GM12878 (cell line): ENCODE data around the gene DPH6. TPM values are rescaled to one million over a fixed set of nuclear protein-coding genes. Genes with fewer than 3 reads are reported as not detected.

Experiments
- ATAC-seq: fragments of 200-7000 bp; cut with Tn5 transposase; 3 replicates; pipeline ENCODE4 v1.9.1; 2020; ENCODE audit warnings: mild to moderate bottlenecking, moderate library complexity
- BruUV-seq: library from RNA; stranded (reverse); fragments of 400-500 nt; replicated peaks from 2 replicates; lab custom pipeline; 2021; lab: Mats Ljungman, UMichigan
- CTCF ChIA-PET: fragments of 300-600 bp; sonication (Branson Sonifier 250); formaldehyde crosslinking; extraction: SDS; loops from one replicate; lab custom pipeline; 2021; ENCODE audit warnings: inconsistent platforms; lab: Yijun Ruan, JAX
- POLR2A ChIA-PET: fragments of 350-600 bp; formaldehyde crosslinking; extraction: SDS; loops from one replicate; lab custom pipeline; 2021; ENCODE audit warnings: inconsistent platforms; lab: Charles Lee
- RAD21 ChIA-PET: fragments of 300-600 bp; sonication (Branson Sonifier 250); formaldehyde crosslinking; loops from one replicate; lab custom pipeline; 2023; ENCODE audit warnings: antibody characterized with exemption; ENCODE audit not compliant: unreplicated experiment; lab: Charles Lee
- SMC1A ChIA-PET: fragments of 300-600 bp; sonication (Branson Sonifier 250); formaldehyde crosslinking; loops from one replicate; lab custom pipeline; 2023; ENCODE audit not compliant: unreplicated experiment, uncharacterized antibody; lab: Charles Lee
- DNase-seq: peaks from one replicate; pipeline ENCODE4 v3.0.0-alpha.2; 2011; ENCODE audit warnings: low read depth, low spot score
- FAIRE-seq: peaks from 3 replicates; lab custom pipeline; 2011; peaks lifted over from hg19 to GRCh38; lab: Jason Lieb, UNC
- H2AFZ ChIP-seq: 2 replicates; pipeline ENCODE4 v1.6.0; 2011; ENCODE audit warnings: low read depth, low read length, control low read depth; ENCODE audit not compliant: control insufficient read depth
- H3K27ac ChIP-seq: 2 replicates; pipeline ENCODE4 v1.5.1; 2011; ENCODE audit warnings: control low read depth; ENCODE audit not compliant: control insufficient read depth, insufficient read depth
- H3K27me3 ChIP-seq, 2 experiments: replicated peaks in 1 of 2; 2 replicates each; pipeline versions ENCODE4 v1.6.0 to v1.6.1; 2011; ENCODE audit warnings: low read length in 1 of 2; ENCODE audit not compliant: control insufficient read depth in 2 of 2, insufficient read depth in 2 of 2
- H3K36me3 ChIP-seq, 2 experiments: 2 replicates each; pipeline ENCODE4 v1.5.1; 2011; ENCODE audit warnings: low read length in 1 of 2; ENCODE audit not compliant: control insufficient read depth in 2 of 2, insufficient read depth in 2 of 2
- H3K4me1 ChIP-seq: 2 replicates; pipeline ENCODE4 v1.6.1; 2011; ENCODE audit warnings: mild to moderate bottlenecking, low read length, moderate library complexity, mixed read lengths; ENCODE audit not compliant: control insufficient read depth, insufficient read depth
- H3K4me2 ChIP-seq: 2 replicates; pipeline ENCODE4 v1.6.0; 2011; ENCODE audit warnings: control low read depth; ENCODE audit not compliant: control insufficient read depth, insufficient read depth
- H3K4me3 ChIP-seq: fragments of 200-600 bp; sonication (generic); 2 replicates; pipeline ENCODE4 v1.5.1; 2016
- H3K79me2 ChIP-seq: 2 replicates; pipeline ENCODE4 v1.6.0; 2011; ENCODE audit warnings: low read length; ENCODE audit not compliant: control insufficient read depth, insufficient read depth
- H3K9ac ChIP-seq: 2 replicates; pipeline ENCODE4 v1.8.0; 2011; ENCODE audit warnings: low read length, control low read depth, mixed read lengths; ENCODE audit not compliant: control insufficient read depth, insufficient read depth
- H3K9me3 ChIP-seq: replicated peaks from 3 replicates; pipeline ENCODE4 v1.5.1; 2011; ENCODE audit warnings: mild to moderate bottlenecking, low read length; ENCODE audit not compliant: control insufficient read depth, insufficient read depth
- H4K20me1 ChIP-seq: 2 replicates; pipeline ENCODE4 v1.6.0; 2011; ENCODE audit not compliant: control insufficient read depth, insufficient read depth
- ESRRA ChIP-seq: IDR thresholded peaks from 2 replicates; pipeline ENCODE4 v1.6.1; 2012; ENCODE audit warnings: mild to moderate bottlenecking, low read length, improper control_type of control experiment
- NKRF ChIP-seq: fragments of 450-650 bp; conservative IDR thresholded peaks from 2 replicates; pipeline ENCODE4 v1.6.1; 2017; ENCODE audit warnings: mild to moderate bottlenecking, moderate library complexity
- RAD21 ChIP-seq: IDR thresholded peaks from 2 replicates; pipeline ENCODE4 v1.6.1; 2011; ENCODE audit warnings: mild to moderate bottlenecking, low read depth, low read length, moderate library complexity; ENCODE audit not compliant: insufficient read depth
- RB1 ChIP-seq: fragments of 450-650 bp; formaldehyde crosslinking; IDR thresholded peaks from 2 replicates; pipeline ENCODE4 v1.6.1; 2017; ENCODE audit warnings: mild to moderate bottlenecking, borderline replicate concordance
- SMARCA5 ChIP-seq: fragments of 450-650 bp; IDR thresholded peaks from 2 replicates; pipeline ENCODE4 v1.6.1; 2017; ENCODE audit warnings: mild to moderate bottlenecking
- SUPT20H ChIP-seq: IDR thresholded peaks from 2 replicates; pipeline ENCODE4 v1.6.1; 2011; ENCODE audit warnings: low read depth, mild to moderate bottlenecking, low read length, moderate library complexity, borderline replicate concordance; ENCODE audit not compliant: control insufficient read depth
- WRNIP1 ChIP-seq: IDR thresholded peaks from 2 replicates; pipeline ENCODE4 v1.6.1; 2011; ENCODE audit warnings: low read depth, low read length, improper control_type of control experiment, borderline replicate concordance
- WGBS: methylation state at CpG from one replicate; pipeline ENCODE4 v1.1.6; 2016; ENCODE audit warnings: low lambda C conversion rate; ENCODE audit not compliant: insufficient replicate concordance, insufficient coverage; ENCODE audit errors: missing lambda C conversion rate; 5-methylcytosine and 5-hydroxymethylcytosine counted together
- in situ Hi-C: fragments of 300-500 bp; cut with MboI; formaldehyde crosslinking; loops from 9 replicates; pipeline ENCODE4 v1.14.3; 2018; ENCODE audit warnings: mixed read lengths
- intact Hi-C: fragments of 100-400 bp; cut with micrococcal nuclease; formaldehyde crosslinking; loops from one replicate; pipeline ENCODE4 v1.14.2; 2022; ENCODE audit not compliant: unreplicated experiment
- polyA plus RNA-seq, 11 experiments: library from polyadenylated mRNA; depleted of rRNA in 4 of 11; unstranded in 6 of 11; stranded (reverse) in 5 of 11; fragments of >200 nt; fragmentation: Nextera tagmentation in 4 of 11; fragmentation: Illumina TruSeq in 1 of 11; extraction: Ambion mirVana in 4 of 11; extraction: Trizol in 1 of 11; gene quantifications; 1 replicate in 1 of 11; 2 replicates in 10 of 11; pipeline versions ENCODE4 v1.2.1 to v1.2.3, GENCODE V29; 2011 to 2016; ENCODE audit warnings: inconsistent platforms in 2 of 11, missing spikeins in 2 of 11, low read depth in 1 of 11
- total RNA-seq, 4 experiments: library from RNA; depleted of rRNA in 3 of 4; stranded (reverse); fragments of >200 nt in 3 of 4; fragmentation: Illumina TruSeq in 1 of 4; extraction: Trizol in 1 of 4; gene quantifications; 2 replicates each; pipeline versions ENCODE4 v1.2.1 to v1.2.3, GENCODE V29; 2013 to 2021
- TF ChIP-seq, protein P1 (sequence below): fragments of 150-350 bp; IDR thresholded peaks from 2 replicates; pipeline ENCODE4 v1.6.1; 2016; ENCODE audit warnings: low read depth, low read length
- TF ChIP-seq, protein P2 (sequence below): fragments of 450-650 bp; formaldehyde crosslinking; IDR thresholded peaks from 2 replicates; pipeline ENCODE4 v1.4.0; 2022; ENCODE audit warnings: mild to moderate bottlenecking, moderate library complexity
- TF ChIP-seq, protein P3 (sequence below): fragments of 450-650 bp; IDR thresholded peaks from 2 replicates; pipeline ENCODE4 v1.6.1; 2014; ENCODE audit warnings: mild to moderate bottlenecking

Gene DPH6
- total and polyA plus RNA-seq, 10 of the 15 experiments (the other 5 are each of a cell fraction or from before 2014, with no cell fraction given): 9.0 to 68.5 (median 17.1) TPM

DNA sequence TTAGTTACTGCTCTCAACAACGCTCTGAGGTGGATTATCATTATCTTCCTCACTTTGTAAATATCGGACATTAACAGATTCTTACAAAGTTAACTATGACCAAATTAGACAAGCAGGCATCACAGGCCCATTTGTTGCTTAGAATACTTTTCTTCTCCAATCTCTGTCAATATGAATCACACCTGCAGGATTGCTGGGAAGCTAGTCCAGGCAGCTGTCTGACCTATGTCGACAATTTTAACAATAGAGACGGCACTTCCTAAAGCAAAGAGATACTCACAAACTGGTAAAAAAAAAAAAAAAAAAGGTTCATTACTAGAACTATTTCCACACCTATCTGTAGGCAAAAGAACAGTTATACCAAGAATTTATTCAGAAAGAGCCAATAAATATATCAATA lies 85.3 kb downstream of the DPH6 start:
- Histone ChIP-seq H3K9me3 (no peaks in the 10 kb centered on the region), H3K79me2 (no peaks in the 10 kb centered on the region), H3K9ac (no peak overlapping the region), H3K4me2 (no peak overlapping the region), H4K20me1 (no peaks in the 10 kb centered on the region), H3K27me3 (no peaks in the 10 kb centered on the region), H2AFZ (no peak overlapping the region), H3K4me3 (no peak overlapping the region), H3K27ac (no peak overlapping the region), H3K36me3 (no peaks in the 10 kb centered on the region), H3K4me1 (no peaks in the 10 kb centered on the region)
- in situ Hi-C loops (no loop called here), intact Hi-C loops (no loop called here)
- ChIA-PET CTCF (interaction anchor here (8.8 kb wide), 1 partner anchor 16 kb away, joined by 64 read pairs; no protein-coding TSS in a partner anchor), SMC1A (interaction anchor here (0.9 to 1.6 kb wide), 3 partner anchors 11 to 16 kb away, joined by 3 to 5 read pairs (median 4); no protein-coding TSS in a partner anchor), POLR2A (no interaction called here), RAD21 (no interaction called here)
- no peak for DNase-seq
- no TSS peak for BruUV-seq
- no peak for ATAC-seq
- WGBS: 74% methylated on average over 4 of the region's 4 CpGs
- no peak for TF ChIP-seq SMARCA5
- TF ChIP-seq SUPT20H: no peak
- TF ChIP-seq NKRF: no peak
- TF ChIP-seq, protein P1, sequence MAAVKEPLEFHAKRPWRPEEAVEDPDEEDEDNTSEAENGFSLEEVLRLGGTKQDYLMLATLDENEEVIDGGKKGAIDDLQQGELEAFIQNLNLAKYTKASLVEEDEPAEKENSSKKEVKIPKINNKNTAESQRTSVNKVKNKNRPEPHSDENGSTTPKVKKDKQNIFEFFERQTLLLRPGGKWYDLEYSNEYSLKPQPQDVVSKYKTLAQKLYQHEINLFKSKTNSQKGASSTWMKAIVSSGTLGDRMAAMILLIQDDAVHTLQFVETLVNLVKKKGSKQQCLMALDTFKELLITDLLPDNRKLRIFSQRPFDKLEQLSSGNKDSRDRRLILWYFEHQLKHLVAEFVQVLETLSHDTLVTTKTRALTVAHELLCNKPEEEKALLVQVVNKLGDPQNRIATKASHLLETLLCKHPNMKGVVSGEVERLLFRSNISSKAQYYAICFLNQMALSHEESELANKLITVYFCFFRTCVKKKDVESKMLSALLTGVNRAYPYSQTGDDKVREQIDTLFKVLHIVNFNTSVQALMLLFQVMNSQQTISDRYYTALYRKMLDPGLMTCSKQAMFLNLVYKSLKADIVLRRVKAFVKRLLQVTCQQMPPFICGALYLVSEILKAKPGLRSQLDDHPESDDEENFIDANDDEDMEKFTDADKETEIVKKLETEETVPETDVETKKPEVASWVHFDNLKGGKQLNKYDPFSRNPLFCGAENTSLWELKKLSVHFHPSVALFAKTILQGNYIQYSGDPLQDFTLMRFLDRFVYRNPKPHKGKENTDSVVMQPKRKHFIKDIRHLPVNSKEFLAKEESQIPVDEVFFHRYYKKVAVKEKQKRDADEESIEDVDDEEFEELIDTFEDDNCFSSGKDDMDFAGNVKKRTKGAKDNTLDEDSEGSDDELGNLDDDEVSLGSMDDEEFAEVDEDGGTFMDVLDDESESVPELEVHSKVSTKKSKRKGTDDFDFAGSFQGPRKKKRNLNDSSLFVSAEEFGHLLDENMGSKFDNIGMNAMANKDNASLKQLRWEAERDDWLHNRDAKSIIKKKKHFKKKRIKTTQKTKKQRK: no peak
- no peak for TF ChIP-seq ESRRA
- TF ChIP-seq WRNIP1: no peak
- TF ChIP-seq, protein P2, sequence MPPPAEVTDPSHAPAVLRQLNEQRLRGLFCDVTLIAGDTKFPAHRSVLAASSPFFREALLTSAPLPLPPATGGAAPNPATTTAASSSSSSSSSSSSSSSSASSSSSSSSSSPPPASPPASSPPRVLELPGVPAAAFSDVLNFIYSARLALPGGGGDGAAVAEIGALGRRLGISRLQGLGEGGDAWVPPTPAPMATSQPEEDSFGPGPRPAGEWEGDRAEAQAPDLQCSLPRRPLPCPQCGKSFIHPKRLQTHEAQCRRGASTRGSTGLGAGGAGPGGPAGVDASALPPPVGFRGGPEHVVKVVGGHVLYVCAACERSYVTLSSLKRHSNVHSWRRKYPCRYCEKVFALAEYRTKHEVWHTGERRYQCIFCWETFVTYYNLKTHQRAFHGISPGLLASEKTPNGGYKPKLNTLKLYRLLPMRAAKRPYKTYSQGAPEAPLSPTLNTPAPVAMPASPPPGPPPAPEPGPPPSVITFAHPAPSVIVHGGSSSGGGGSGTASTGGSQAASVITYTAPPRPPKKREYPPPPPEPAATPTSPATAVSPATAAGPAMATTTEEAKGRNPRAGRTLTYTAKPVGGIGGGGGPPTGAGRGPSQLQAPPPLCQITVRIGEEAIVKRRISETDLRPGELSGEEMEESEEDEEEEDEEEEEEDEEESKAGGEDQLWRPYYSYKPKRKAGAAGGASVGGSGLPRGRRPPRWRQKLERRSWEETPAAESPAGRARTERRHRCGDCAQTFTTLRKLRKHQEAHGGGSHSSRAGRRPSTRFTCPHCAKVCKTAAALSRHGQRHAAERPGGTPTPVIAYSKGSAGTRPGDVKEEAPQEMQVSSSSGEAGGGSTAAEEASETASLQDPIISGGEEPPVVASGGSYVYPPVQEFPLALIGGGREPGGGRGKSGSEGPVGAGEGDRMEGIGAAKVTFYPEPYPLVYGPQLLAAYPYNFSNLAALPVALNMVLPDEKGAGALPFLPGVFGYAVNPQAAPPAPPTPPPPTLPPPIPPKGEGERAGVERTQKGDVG (CRISPR knock-in tag): no peak
- TF ChIP-seq RB1: no peak
- no peak for TF ChIP-seq RAD21
- TF ChIP-seq, protein P3, sequence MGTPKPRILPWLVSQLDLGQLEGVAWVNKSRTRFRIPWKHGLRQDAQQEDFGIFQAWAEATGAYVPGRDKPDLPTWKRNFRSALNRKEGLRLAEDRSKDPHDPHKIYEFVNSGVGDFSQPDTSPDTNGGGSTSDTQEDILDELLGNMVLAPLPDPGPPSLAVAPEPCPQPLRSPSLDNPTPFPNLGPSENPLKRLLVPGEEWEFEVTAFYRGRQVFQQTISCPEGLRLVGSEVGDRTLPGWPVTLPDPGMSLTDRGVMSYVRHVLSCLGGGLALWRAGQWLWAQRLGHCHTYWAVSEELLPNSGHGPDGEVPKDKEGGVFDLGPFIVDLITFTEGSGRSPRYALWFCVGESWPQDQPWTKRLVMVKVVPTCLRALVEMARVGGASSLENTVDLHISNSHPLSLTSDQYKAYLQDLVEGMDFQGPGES: no peak
- no peak for FAIRE-seq
